ENCODE data around the gene CDPF1. TPM values are rescaled to one million over a fixed set of nuclear protein-coding genes. Genes with fewer than 3 reads are reported as not detected.

The CDPF1 gene
- total RNA-seq, 1 experiment from 2014 or later = 8.1 TPM

DNA sequence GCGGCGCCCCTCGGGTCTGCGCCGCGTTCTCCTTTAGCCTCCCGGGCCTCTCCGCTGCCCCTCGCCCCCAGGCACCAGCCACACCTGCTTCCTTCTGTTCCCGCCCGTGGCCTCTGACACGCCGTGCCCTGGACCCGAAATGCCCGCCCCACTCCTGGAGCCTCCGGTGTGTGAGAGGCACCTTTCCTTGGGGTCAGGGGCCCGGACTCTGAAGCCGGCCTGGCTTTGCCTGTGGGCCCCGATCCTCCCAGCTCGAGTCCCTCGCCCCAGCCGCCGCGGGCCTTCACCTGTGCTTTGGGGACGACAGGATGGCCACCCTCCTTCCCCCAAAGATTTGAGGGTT lies 661 bp upstream of the CDPF1 start:
- no peak overlapping the region for H4K5ac ChIP-seq (ENCODE audit: insufficient read length, low read depth, low read length)
- H3K56ac ChIP-seq (ENCODE audit: insufficient read length, low read depth, low read length) = no peak overlapping the region
- no peak overlapping the region for H4K91ac ChIP-seq (ENCODE audit: insufficient read length, low read depth, low read length)
- H3K4ac ChIP-seq (ENCODE audit: low read depth, low read length) = no peak overlapping the region
- no peak overlapping the region for H3T11ph ChIP-seq (ENCODE audit: low read length)
- peaks cover 7% of the 10 kb centered on the region for H3K23me2 ChIP-seq (ENCODE audit: insufficient read length, low read depth, low read length, poor library complexity, severe bottlenecking)
- no peak overlapping the region for H3K9ac ChIP-seq (ENCODE audit: extremely low read depth, insufficient read length, low read length)
- H3K79me1 ChIP-seq (ENCODE audit: insufficient read depth, low read depth, low read length, poor library complexity, severe bottlenecking) = no peaks in the 10 kb centered on the region
- Mint-ChIP-seq H3K4me3 (peak overlapping the region; percentile 73 to 82), H3K9me3 (peaks cover 0 to 9% of the 10 kb centered on the region in 2 experiments; a peak in 2 of 5 replicates), H3K27ac (no peak overlapping the region; a peak in 1 of 7 replicates), H3K27me3 (ENCODE audit: low read depth) (peaks cover 14% of the 10 kb centered on the region), H3K4me1 (peaks cover 8 to 16% of the 10 kb centered on the region in 2 experiments), H3K36me3 (ENCODE audit: insufficient read depth in 1 of 3, low read depth in 3 of 3) (peaks cover 1 to 6% (median 6%) of the 10 kb centered on the region in 3 experiments; a peak in 3 of 7 replicates)
- no peaks in the 10 kb centered on the region for H3K9me3 ChIP-seq (ENCODE audit: control insufficient read depth, low read depth, low read length)
- peak overlapping the region; percentile 54; the same call in 1 of the 2 replicates for H3K14ac ChIP-seq (ENCODE audit: insufficient read depth, low read length)
- no peak for TF ChIP-seq CTCF (conservative IDR thresholded peaks at IDR 0.05)
- H3K4me1 ChIP-seq (ENCODE audit: insufficient read depth, low read length) = no peaks in the 10 kb centered on the region
- no peak overlapping the region for H3K27ac ChIP-seq (ENCODE audit: insufficient read length, low read depth, low read length)
- no peak overlapping the region for H2BK20ac ChIP-seq (ENCODE audit: low read depth, low read length, poor library complexity, severe bottlenecking)
- no peak overlapping the region for H2AFZ ChIP-seq (ENCODE audit: low read length)
- no peak overlapping the region for H2AK5ac ChIP-seq (ENCODE audit: insufficient read length, low read length)
- no peaks in the 10 kb centered on the region for H3K79me2 ChIP-seq (ENCODE audit: insufficient read depth, low read length)
- no peak overlapping the region for H2BK5ac ChIP-seq (ENCODE audit: insufficient read length, low read length)
- no peaks in the 10 kb centered on the region for H4K20me1 ChIP-seq (ENCODE audit: control insufficient read depth, insufficient read depth, insufficient read length)
- peak overlapping the region; percentile 42 for H3K4me2 ChIP-seq (ENCODE audit: insufficient read depth, insufficient read length, low read length)
- H3K27me3 ChIP-seq (ENCODE audit: insufficient read depth, low read length) = no peaks in the 10 kb centered on the region
- no CpG with 5 or more reads among the region's 25 CpGs for WGBS (ENCODE audit: extremely low coverage, insufficient read length, low lambda C conversion rate)
- no peak overlapping the region for H4K8ac ChIP-seq (replicated peaks; ENCODE audit: insufficient read length, low read depth, low read length)
- no peak overlapping the region for H2BK120ac ChIP-seq (ENCODE audit: low read depth, low read length, poor library complexity, severe bottlenecking)
- H3K23ac ChIP-seq (ENCODE audit: insufficient read length, low read depth, low read length) = no peak overlapping the region
- H3K18ac ChIP-seq (ENCODE audit: insufficient read length, low read depth, low read length) = no peak overlapping the region
- no peak overlapping the region for H2BK15ac ChIP-seq (ENCODE audit: low read depth, low read length)
- H2BK12ac ChIP-seq (ENCODE audit: insufficient read length, low read depth, low read length) = no peak overlapping the region
- peak; percentile 40 for DNase-seq
